ENCODE measurements around the gene FNDC3A.

DNA sequence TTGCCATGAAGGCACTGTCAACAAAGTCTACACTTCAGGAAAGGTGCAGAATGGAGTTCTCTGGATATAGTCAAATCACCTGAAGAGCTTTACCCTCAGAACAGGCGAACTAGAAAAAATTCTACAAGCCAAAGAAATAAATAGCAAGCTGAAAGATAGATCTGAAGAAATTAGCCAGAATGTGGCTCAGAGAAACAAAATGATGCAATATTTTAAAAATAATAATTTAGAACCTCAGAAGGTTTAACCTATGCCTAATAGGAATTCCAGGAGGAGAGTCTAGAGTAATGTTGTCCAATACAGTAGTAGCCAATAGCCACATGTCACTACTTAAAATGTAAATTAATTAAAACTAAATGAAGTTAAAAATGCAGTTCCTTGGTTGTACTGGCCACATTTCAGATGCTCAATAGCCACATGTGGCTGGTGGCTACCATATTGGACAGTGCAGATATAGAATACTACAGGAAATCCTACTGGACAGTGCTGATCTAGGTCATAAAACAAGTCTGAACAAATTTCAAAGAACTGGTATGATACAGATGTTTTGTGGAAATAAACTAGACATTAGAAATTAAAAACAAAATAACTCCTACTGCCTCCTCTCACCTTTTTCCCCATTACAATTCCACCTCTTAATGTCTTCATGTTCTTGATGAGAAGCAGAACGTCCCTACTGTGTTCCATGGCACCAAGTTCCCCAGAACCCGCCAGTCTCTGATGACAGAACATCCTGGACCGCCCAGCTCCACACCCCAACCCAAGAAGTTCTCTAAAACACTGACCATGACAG, 271.3 kb downstream of the FNDC3A start:
- TF ChIP-seq, protein P1, sequence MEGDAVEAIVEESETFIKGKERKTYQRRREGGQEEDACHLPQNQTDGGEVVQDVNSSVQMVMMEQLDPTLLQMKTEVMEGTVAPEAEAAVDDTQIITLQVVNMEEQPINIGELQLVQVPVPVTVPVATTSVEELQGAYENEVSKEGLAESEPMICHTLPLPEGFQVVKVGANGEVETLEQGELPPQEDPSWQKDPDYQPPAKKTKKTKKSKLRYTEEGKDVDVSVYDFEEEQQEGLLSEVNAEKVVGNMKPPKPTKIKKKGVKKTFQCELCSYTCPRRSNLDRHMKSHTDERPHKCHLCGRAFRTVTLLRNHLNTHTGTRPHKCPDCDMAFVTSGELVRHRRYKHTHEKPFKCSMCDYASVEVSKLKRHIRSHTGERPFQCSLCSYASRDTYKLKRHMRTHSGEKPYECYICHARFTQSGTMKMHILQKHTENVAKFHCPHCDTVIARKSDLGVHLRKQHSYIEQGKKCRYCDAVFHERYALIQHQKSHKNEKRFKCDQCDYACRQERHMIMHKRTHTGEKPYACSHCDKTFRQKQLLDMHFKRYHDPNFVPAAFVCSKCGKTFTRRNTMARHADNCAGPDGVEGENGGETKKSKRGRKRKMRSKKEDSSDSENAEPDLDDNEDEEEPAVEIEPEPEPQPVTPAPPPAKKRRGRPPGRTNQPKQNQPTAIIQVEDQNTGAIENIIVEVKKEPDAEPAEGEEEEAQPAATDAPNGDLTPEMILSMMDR (IDR thresholded peaks at IDR 0.05): no peak
- no peak for TF ChIP-seq MXI1 (IDR thresholded peaks at IDR 0.05; ENCODE audit: low read depth, low read length)
- no peak for TF ChIP-seq RFX5 (IDR thresholded peaks at IDR 0.05; ENCODE audit: low read length)
- TF ChIP-seq, protein P2, sequence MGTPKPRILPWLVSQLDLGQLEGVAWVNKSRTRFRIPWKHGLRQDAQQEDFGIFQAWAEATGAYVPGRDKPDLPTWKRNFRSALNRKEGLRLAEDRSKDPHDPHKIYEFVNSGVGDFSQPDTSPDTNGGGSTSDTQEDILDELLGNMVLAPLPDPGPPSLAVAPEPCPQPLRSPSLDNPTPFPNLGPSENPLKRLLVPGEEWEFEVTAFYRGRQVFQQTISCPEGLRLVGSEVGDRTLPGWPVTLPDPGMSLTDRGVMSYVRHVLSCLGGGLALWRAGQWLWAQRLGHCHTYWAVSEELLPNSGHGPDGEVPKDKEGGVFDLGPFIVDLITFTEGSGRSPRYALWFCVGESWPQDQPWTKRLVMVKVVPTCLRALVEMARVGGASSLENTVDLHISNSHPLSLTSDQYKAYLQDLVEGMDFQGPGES (IDR thresholded peaks at IDR 0.05; ENCODE audit: low read depth, low read length): no peak
- no peak for TF ChIP-seq EP300 (IDR thresholded peaks at IDR 0.05; ENCODE audit: borderline replicate concordance in 1 of 2, low read depth in 1 of 2, low read length in 1 of 2)

Data from SK-N-SH (cell line).